AG10803 (cell line): ENCODE measurements around the gene TMEM266.
A peak's percentile ranks its signal among the peaks of the same experiment; 100 is the strongest.

Experiments
- DNase-seq: peaks from one replicate; pipeline ENCODE4 v3.0.0; 2010; ENCODE audit warnings: low read depth
- H3K4me3 ChIP-seq: 2 replicates; pipeline ENCODE4 v1.5.1; 2011; ENCODE audit warnings: mild to moderate bottlenecking, low read length, control low read depth
- CTCF ChIP-seq: conservative IDR thresholded peaks from 2 replicates; pipeline ENCODE4 v1.5.1; 2011; ENCODE audit warnings: mild to moderate bottlenecking, low read length, control low read depth, inconsistent platforms

Gene TMEM266

GRCh38 chr15:76058714-76059319, 968 bp upstream of the TMEM266 start:
- no peak for DNase-seq
- peak overlapping the region; percentile 57 for H3K4me3 ChIP-seq

GRCh38 chr15:76060118-76060989, 569 bp downstream of the TMEM266 start:
- DNase-seq, result no peak
- H3K4me3 ChIP-seq, result peak overlapping the region; percentile 49
- no peak for TF ChIP-seq CTCF

More at GRCh38 chr15:76058714-76059319, 968 bp upstream of the TMEM266 start:
- no peak for TF ChIP-seq CTCF

GRCh38 chr15:76061700-76062099, 1.9 kb downstream of the TMEM266 start:
- DNase-seq, result no peak
- no peak for TF ChIP-seq CTCF
- H3K4me3 ChIP-seq, result no peak overlapping the region

- TF ChIP-seq CTCF, result no peak
- DNase-seq, result no peak
Observed at GRCh38 chr15:76062286-76062685, 2.5 kb downstream of the TMEM266 start.

GRCh38 chr15:76064375-76064774, 4.6 kb downstream of the TMEM266 start:
- no peak for TF ChIP-seq CTCF
- DNase-seq, result no peak

More at GRCh38 chr15:76062286-76062685, 2.5 kb downstream of the TMEM266 start:
- no peak overlapping the region for H3K4me3 ChIP-seq

GRCh38 chr15:76065245-76065644, 5.5 kb downstream of the TMEM266 start:
- no peak overlapping the region for H3K4me3 ChIP-seq
- TF ChIP-seq CTCF, result no peak
- no peak for DNase-seq

More at GRCh38 chr15:76064375-76064774, 4.6 kb downstream of the TMEM266 start:
- no peak overlapping the region for H3K4me3 ChIP-seq

- no peak for TF ChIP-seq CTCF
- DNase-seq, result no peak
- H3K4me3 ChIP-seq, result no peak overlapping the region
Observed at GRCh38 chr15:76065793-76066192, 6.0 kb downstream of the TMEM266 start.
